Measurements from ENCODE around the gene RSPH3. TPM values are rescaled to one million over a fixed set of nuclear protein-coding genes. Genes with fewer than 3 reads are reported as not detected.

Gene RSPH3
- total RNA-seq, result 4.2 and 4.8 TPM in 2 replicates

GRCh38 chr6:158999666-159000403, at the start of gene RSPH3:
TSS of gene RSPH3 (minus strand) at chr6:159000202. CDS start at chr6:158999550, 652 bp downstream.

GRCh38 chr6:159044899-159045727, 45.1 kb upstream of the RSPH3 start, which contains the start of gene TAGAP:
TSS of gene TAGAP (minus strand) at chr6:159044991. CDS start at chr6:159044146, 845 bp downstream.

Other genes with a start within 250 kb of the RSPH3 start
- 219 and 247 TPM in 2 replicates for gene EZR, start 180.8 kb downstream of the RSPH3 start, total RNA-seq
- gene TAGAP, start 44.8 kb upstream of the RSPH3 start, total RNA-seq, result 0.07 and 0.42 TPM in 2 replicates
- gene FNDC1, start 169.2 kb upstream of the RSPH3 start, total RNA-seq, result 0.07 TPM in 1 of 2 replicates, not detected in the other

Measured in airway epithelial cell (primary cell).